Kidney epithelial cell (primary cell): ENCODE measurements around the gene ADGRB2. TPM values are rescaled to one million over a fixed set of nuclear protein-coding genes. Genes with fewer than 3 reads are reported as not detected.
A peak's percentile ranks its signal among the peaks of the same experiment; 100 is the strongest.

ENCODE experiments used
- DNase-seq: peaks from one replicate; pipeline ENCODE4 v3.0.0-alpha.2; 2010; ENCODE audit warnings: low read depth
- H3K27me3 ChIP-seq: 2 replicates; pipeline ENCODE4 v1.6.0; 2011; ENCODE audit warnings: low read length; ENCODE audit not compliant: control insufficient read depth, insufficient read depth
- H3K36me3 ChIP-seq: 2 replicates; pipeline ENCODE4 v1.5.1; 2011; ENCODE audit warnings: low read length; ENCODE audit not compliant: control insufficient read depth, insufficient read depth
- H3K4me3 ChIP-seq: 2 replicates; pipeline ENCODE4 v1.5.1; 2011; ENCODE audit warnings: low read depth, mild to moderate bottlenecking, control low read depth, low read length
- CTCF ChIP-seq: IDR thresholded peaks from 2 replicates; pipeline ENCODE4 v1.5.1; 2011; ENCODE audit warnings: mild to moderate bottlenecking, moderate library complexity, low read length, control low read depth, inconsistent platforms; ENCODE audit not compliant: insufficient read depth, poor library complexity, severe bottlenecking
- total RNA-seq: library from RNA; depleted of rRNA; stranded (reverse); fragments of >200 nt; gene quantifications from 2 replicates; pipeline ENCODE4 v1.2.3, GENCODE V29; 2015

ADGRB2 gene
- total RNA-seq, 1 donor from 2014 or later, result 1.5 TPM

- no peak for TF ChIP-seq CTCF
- no peaks in the 10 kb centered on the region for H3K36me3 ChIP-seq
- no peak for DNase-seq
These were observed 35.9 kb upstream of the ADGRB2 start for GRCh38 chr1:31799895-31800673.

GRCh38 chr1:31799196-31799894 is 35.2 kb upstream of the ADGRB2 start:
- Histone ChIP-seq H3K36me3 (no peaks in the 10 kb centered on the region), H3K27me3 (no peaks in the 10 kb centered on the region), H3K4me3 (no peak overlapping the region)
- no peak for DNase-seq
- TF ChIP-seq CTCF, result no peak

More at GRCh38 chr1:31799895-31800673, 35.9 kb upstream of the ADGRB2 start:
- Histone ChIP-seq H3K4me3 (no peak overlapping the region), H3K27me3 (no peaks in the 10 kb centered on the region)

- no peak for TF ChIP-seq CTCF
- H3K27me3 ChIP-seq, result no peaks in the 10 kb centered on the region
- H3K4me3 ChIP-seq, result peak overlapping the region; percentile 44
- H3K36me3 ChIP-seq, result no peaks in the 10 kb centered on the region
- DNase-seq, result peak; percentile 82
These were observed 34.5 kb upstream of the ADGRB2 start for GRCh38 chr1:31798433-31799195.

GRCh38 chr1:31798086-31798432 is 33.9 kb upstream of the ADGRB2 start:
- no peak for DNase-seq
- no peaks in the 10 kb centered on the region for H3K36me3 ChIP-seq
- no peaks in the 10 kb centered on the region for H3K27me3 ChIP-seq
- H3K4me3 ChIP-seq, result peak overlapping the region; percentile 44
- no peak for TF ChIP-seq CTCF

GRCh38 chr1:31797216-31797615 is 33.1 kb upstream of the ADGRB2 start:
- no peak for TF ChIP-seq CTCF
- no peak for DNase-seq
- peak overlapping the region; percentile 44 for H3K4me3 ChIP-seq
- H3K27me3 ChIP-seq, result no peaks in the 10 kb centered on the region
- no peaks in the 10 kb centered on the region for H3K36me3 ChIP-seq
